ENCODE data around the gene LRRC10.
A peak's percentile ranks its signal among the peaks of the same experiment; 100 is the strongest.

LRRC10 gene

GRCh38 chr12:69598174-69598753 is 12.4 kb downstream of the LRRC10 start:
- H3K9me3 ChIP-seq (ENCODE audit: control insufficient read depth, insufficient read depth, low read length), result no peaks in the 10 kb centered on the region
- no peaks in the 10 kb centered on the region for H3K27me3 ChIP-seq (ENCODE audit: control insufficient read depth, insufficient read depth, low read length)
- no peak overlapping the region for H3K9ac ChIP-seq (ENCODE audit: low read depth, low read length)
- no peak overlapping the region for H3K4me3 ChIP-seq (ENCODE audit: low read depth, low read length)
- H3K27ac ChIP-seq (ENCODE audit: low read depth, low read length), result no peak overlapping the region
- H3K36me3 ChIP-seq (ENCODE audit: control insufficient read depth, insufficient read depth, low read length), result peaks cover 98% of the 10 kb centered on the region
- H3K4me1 ChIP-seq (ENCODE audit: control insufficient read depth, insufficient read depth, low read length), result no peaks in the 10 kb centered on the region

DNA sequence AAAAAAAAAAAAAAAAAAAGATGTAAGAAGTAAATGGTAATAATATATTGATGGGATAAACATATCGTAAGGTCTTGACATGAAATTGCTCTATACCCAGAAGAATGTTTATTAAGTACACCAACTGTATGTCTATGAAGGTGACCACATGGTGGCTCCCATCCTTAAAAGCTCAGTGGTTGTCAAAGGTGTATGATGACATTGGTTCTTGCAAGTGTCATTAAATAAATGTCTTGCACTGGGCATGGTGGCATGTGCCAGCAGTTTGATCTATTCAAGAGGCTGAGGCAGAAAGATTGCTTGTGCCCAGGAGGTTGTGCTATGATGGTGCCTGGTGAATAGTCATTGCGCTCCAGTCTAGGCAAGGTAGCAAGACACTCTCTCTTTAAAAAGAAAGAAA is 15.0 kb downstream of the LRRC10 start:
- Histone ChIP-seq H3K36me3 (ENCODE audit: control insufficient read depth, insufficient read depth, low read length) (peaks cover 100% of the 10 kb centered on the region), H3K9ac (ENCODE audit: low read depth, low read length) (no peak overlapping the region), H3K27me3 (ENCODE audit: control insufficient read depth, insufficient read depth, low read length) (no peaks in the 10 kb centered on the region), H3K4me3 (ENCODE audit: low read depth, low read length) (no peak overlapping the region), H3K4me1 (ENCODE audit: control insufficient read depth, insufficient read depth, low read length) (no peaks in the 10 kb centered on the region), H3K27ac (ENCODE audit: low read depth, low read length) (no peak overlapping the region), H3K9me3 (ENCODE audit: control insufficient read depth, insufficient read depth, low read length) (no peaks in the 10 kb centered on the region)

GRCh38 chr12:69589082-69589481 is 21.6 kb downstream of the LRRC10 start:
- Histone ChIP-seq H3K9me3 (ENCODE audit: control insufficient read depth, insufficient read depth, low read length) (no peaks in the 10 kb centered on the region), H3K27ac (ENCODE audit: low read depth, low read length) (no peak overlapping the region)

GRCh38 chr12:69588527-69588926 is 22.2 kb downstream of the LRRC10 start:
- H3K36me3 ChIP-seq (ENCODE audit: control insufficient read depth, insufficient read depth, low read length), result peaks cover 76% of the 10 kb centered on the region

More at GRCh38 chr12:69589082-69589481, 21.6 kb downstream of the LRRC10 start:
- no peak overlapping the region for H3K4me3 ChIP-seq (ENCODE audit: low read depth, low read length)
- peaks cover 81% of the 10 kb centered on the region for H3K36me3 ChIP-seq (ENCODE audit: control insufficient read depth, insufficient read depth, low read length)
- no peak overlapping the region for H3K9ac ChIP-seq (ENCODE audit: low read depth, low read length)
- H3K27me3 ChIP-seq (ENCODE audit: control insufficient read depth, insufficient read depth, low read length), result no peaks in the 10 kb centered on the region
- H3K4me1 ChIP-seq (ENCODE audit: control insufficient read depth, insufficient read depth, low read length), result peaks cover 4% of the 10 kb centered on the region; the same call in 1 of the 2 replicates

GRCh38 chr12:69585189-69586062 is 25.3 kb downstream of the LRRC10 start, which contains the start of gene CCT2:
Gene CCT2 (plus strand): TSS chr12:69585459. CDS start chr12:69585522, 63 bp downstream.
- peak within 1 kb of the TSS; percentile 97 for H3K27ac ChIP-seq (ENCODE audit: low read depth, low read length)
- no peaks in the 10 kb centered on the region for H3K27me3 ChIP-seq (ENCODE audit: control insufficient read depth, insufficient read depth, low read length)
- peaks cover 45% of the 10 kb centered on the region for H3K36me3 ChIP-seq (ENCODE audit: control insufficient read depth, insufficient read depth, low read length)
- peaks cover 4% of the 10 kb centered on the region; the same call in 1 of the 2 replicates for H3K4me1 ChIP-seq (ENCODE audit: control insufficient read depth, insufficient read depth, low read length)
- H3K9me3 ChIP-seq (ENCODE audit: control insufficient read depth, insufficient read depth, low read length), result no peaks in the 10 kb centered on the region
- H3K4me3 ChIP-seq (ENCODE audit: low read depth, low read length), result peak within 1 kb of the TSS; percentile 98
- H3K9ac ChIP-seq (ENCODE audit: low read depth, low read length), result peak within 1 kb of the TSS; percentile 100

More at GRCh38 chr12:69588527-69588926, 22.2 kb downstream of the LRRC10 start:
- no peaks in the 10 kb centered on the region for H3K9me3 ChIP-seq (ENCODE audit: control insufficient read depth, insufficient read depth, low read length)
- H3K27me3 ChIP-seq (ENCODE audit: control insufficient read depth, insufficient read depth, low read length), result no peaks in the 10 kb centered on the region
- peaks cover 4% of the 10 kb centered on the region; the same call in 1 of the 2 replicates for H3K4me1 ChIP-seq (ENCODE audit: control insufficient read depth, insufficient read depth, low read length)
- H3K4me3 ChIP-seq (ENCODE audit: low read depth, low read length), result no peak overlapping the region
- no peak overlapping the region for H3K27ac ChIP-seq (ENCODE audit: low read depth, low read length)
- no peak overlapping the region for H3K9ac ChIP-seq (ENCODE audit: low read depth, low read length)

- Histone ChIP-seq H3K36me3 (ENCODE audit: control insufficient read depth, insufficient read depth, low read length) (peaks cover 23% of the 10 kb centered on the region), H3K9ac (ENCODE audit: low read depth, low read length) (no peak overlapping the region), H3K27ac (ENCODE audit: low read depth, low read length) (no peak overlapping the region), H3K27me3 (ENCODE audit: control insufficient read depth, insufficient read depth, low read length) (no peaks in the 10 kb centered on the region), H3K4me1 (ENCODE audit: control insufficient read depth, insufficient read depth, low read length) (peaks cover 8% of the 10 kb centered on the region; the same call in 1 of the 2 replicates), H3K9me3 (ENCODE audit: control insufficient read depth, insufficient read depth, low read length) (no peaks in the 10 kb centered on the region), H3K4me3 (ENCODE audit: low read depth, low read length) (no peak overlapping the region)
These were observed 27.5 kb downstream of the LRRC10 start for GRCh38 chr12:69583203-69583602.

DNA sequence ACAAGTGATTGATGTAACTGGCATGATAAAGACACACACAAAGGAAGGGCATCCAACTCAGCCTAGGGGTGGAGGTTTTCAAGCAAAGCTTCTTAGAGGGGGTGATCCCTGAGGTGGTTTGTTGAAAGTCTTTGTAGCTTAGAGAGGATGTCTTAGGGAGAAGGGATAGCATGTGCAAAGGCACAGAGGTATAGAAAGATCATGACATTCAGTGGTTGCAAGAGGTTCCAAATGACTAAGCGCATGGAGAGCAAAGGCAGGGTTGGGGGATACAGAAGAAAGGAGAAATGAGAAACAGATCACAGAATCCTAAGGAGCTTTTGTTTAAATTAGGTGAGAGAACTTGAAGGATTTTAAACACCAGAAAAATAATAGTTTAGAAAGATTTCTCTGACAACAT is 30.6 kb downstream of the LRRC10 start:
- H3K27ac ChIP-seq (ENCODE audit: low read depth, low read length), result no peak overlapping the region
- no peaks in the 10 kb centered on the region for H3K9me3 ChIP-seq (ENCODE audit: control insufficient read depth, insufficient read depth, low read length)
- no peaks in the 10 kb centered on the region for H3K27me3 ChIP-seq (ENCODE audit: control insufficient read depth, insufficient read depth, low read length)
- no peak overlapping the region for H3K9ac ChIP-seq (ENCODE audit: low read depth, low read length)
- peaks cover 6% of the 10 kb centered on the region for H3K36me3 ChIP-seq (ENCODE audit: control insufficient read depth, insufficient read depth, low read length)
- no peak overlapping the region for H3K4me3 ChIP-seq (ENCODE audit: low read depth, low read length)
- H3K4me1 ChIP-seq (ENCODE audit: control insufficient read depth, insufficient read depth, low read length), result peaks cover 8% of the 10 kb centered on the region; the same call in 1 of the 2 replicates

DNA sequence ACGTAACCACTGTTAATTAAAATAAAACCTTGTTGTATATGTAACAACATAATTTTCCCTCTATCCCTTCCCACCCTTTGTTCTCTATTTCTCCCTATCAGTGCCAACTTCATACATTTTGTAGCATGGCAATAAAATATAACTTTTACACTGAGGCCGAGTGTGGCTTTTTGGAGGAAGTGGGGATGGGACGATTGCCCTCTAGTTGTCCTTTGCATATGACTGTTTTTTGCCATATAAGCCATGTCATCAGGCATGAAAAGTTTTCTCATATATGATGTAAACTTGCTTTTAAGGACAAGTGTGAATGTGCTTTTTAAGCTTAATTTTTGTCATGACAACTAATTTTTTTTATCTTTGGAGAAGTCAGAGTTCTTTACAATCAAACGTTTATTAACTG is 31.7 kb downstream of the LRRC10 start:
- Histone ChIP-seq H3K9ac (ENCODE audit: low read depth, low read length) (no peak overlapping the region), H3K4me3 (ENCODE audit: low read depth, low read length) (no peak overlapping the region), H3K27ac (ENCODE audit: low read depth, low read length) (no peak overlapping the region), H3K27me3 (ENCODE audit: control insufficient read depth, insufficient read depth, low read length) (no peaks in the 10 kb centered on the region), H3K36me3 (ENCODE audit: control insufficient read depth, insufficient read depth, low read length) (peaks cover 17% of the 10 kb centered on the region), H3K9me3 (ENCODE audit: control insufficient read depth, insufficient read depth, low read length) (no peaks in the 10 kb centered on the region), H3K4me1 (ENCODE audit: control insufficient read depth, insufficient read depth, low read length) (0 out of 2 replicates have a peak, but pooled peaks cover 4% of the 10 kb centered on the region)

GRCh38 chr12:69578283-69578682 is 32.4 kb downstream of the LRRC10 start:
- Histone ChIP-seq H3K4me3 (ENCODE audit: low read depth, low read length) (no peak overlapping the region), H3K36me3 (ENCODE audit: control insufficient read depth, insufficient read depth, low read length) (peaks cover 24% of the 10 kb centered on the region), H3K9me3 (ENCODE audit: control insufficient read depth, insufficient read depth, low read length) (no peaks in the 10 kb centered on the region), H3K9ac (ENCODE audit: low read depth, low read length) (no peak overlapping the region), H3K4me1 (ENCODE audit: control insufficient read depth, insufficient read depth, low read length) (0 out of 2 replicates have a peak, but pooled peaks cover 4% of the 10 kb centered on the region), H3K27me3 (ENCODE audit: control insufficient read depth, insufficient read depth, low read length) (no peaks in the 10 kb centered on the region), H3K27ac (ENCODE audit: low read depth, low read length) (no peak overlapping the region)

- Histone ChIP-seq H3K9ac (ENCODE audit: low read depth, low read length) (no peak overlapping the region), H3K9me3 (ENCODE audit: control insufficient read depth, insufficient read depth, low read length) (no peaks in the 10 kb centered on the region), H3K4me1 (ENCODE audit: control insufficient read depth, insufficient read depth, low read length) (0 out of 2 replicates have a peak, but pooled peaks cover 4% of the 10 kb centered on the region), H3K27me3 (ENCODE audit: control insufficient read depth, insufficient read depth, low read length) (no peaks in the 10 kb centered on the region), H3K36me3 (ENCODE audit: control insufficient read depth, insufficient read depth, low read length) (peaks cover 46% of the 10 kb centered on the region), H3K4me3 (ENCODE audit: low read depth, low read length) (no peak overlapping the region), H3K27ac (ENCODE audit: low read depth, low read length) (no peak overlapping the region)
These were observed 35.4 kb downstream of the LRRC10 start for GRCh38 chr12:69575346-69575745.

Measured in HUES48 (cell line).